Measurements from ENCODE around the gene CDHR4.
"Not testable (repeated sequence)": the region's sequence is repeated elsewhere in the genome, so short reads cannot be mapped to it uniquely, and the experiment has no call there.

Gene CDHR4

GRCh38 chr3:49823131-49823530 lies 23.5 kb upstream of the CDHR4 start:
- WGBS (ENCODE audit: insufficient coverage, insufficient read length): no CpG with 5 or more reads among the region's 3 CpGs
- H3K36me3 ChIP-seq (ENCODE audit: control insufficient read depth, insufficient read depth, low read length); DNase-seq (ENCODE audit: low read depth, low spot score): not testable (repeated sequence)

GRCh38 chr3:49813497-49814174 lies 14.0 kb upstream of the CDHR4 start, which contains the start of gene UBA7:
Gene UBA7 (minus strand): TSS chr3:49813953. CDS start chr3:49813787, 166 bp downstream.
- Histone ChIP-seq H3K4me3 (ENCODE audit: low read length) (no peak within 1 kb of the TSS), H3K4me1 (ENCODE audit: control insufficient read depth, insufficient read depth, low read length) (no peaks in the 10 kb centered on the region), H3K36me3 (ENCODE audit: control insufficient read depth, insufficient read depth, low read length) (no peaks in the 10 kb centered on the region; the same call in 1 of the 2 replicates), H3K27me3 (ENCODE audit: control insufficient read depth, insufficient read depth, low read length) (no peaks in the 10 kb centered on the region), H3K27ac (ENCODE audit: low read length) (no peak within 1 kb of the TSS), H3K9me3 (ENCODE audit: control insufficient read depth, insufficient read depth, low read length) (no peaks in the 10 kb centered on the region)
- no peak for DNase-seq (ENCODE audit: low read depth, low spot score)
- WGBS (ENCODE audit: insufficient coverage, insufficient read length): no CpG with 5 or more reads among the region's 9 CpGs

More at GRCh38 chr3:49823131-49823530, 23.5 kb upstream of the CDHR4 start:
- H3K4me3 ChIP-seq (ENCODE audit: low read length); H3K27ac ChIP-seq (ENCODE audit: low read length); H3K27me3 ChIP-seq (ENCODE audit: control insufficient read depth, insufficient read depth, low read length); H3K4me1 ChIP-seq (ENCODE audit: control insufficient read depth, insufficient read depth, low read length); H3K9me3 ChIP-seq (ENCODE audit: control insufficient read depth, insufficient read depth, low read length): not testable (repeated sequence)

GRCh38 chr3:49812916-49813496 lies 13.3 kb upstream of the CDHR4 start:
- no peaks in the 10 kb centered on the region for H3K27me3 ChIP-seq (ENCODE audit: control insufficient read depth, insufficient read depth, low read length)
- no peaks in the 10 kb centered on the region for H3K9me3 ChIP-seq (ENCODE audit: control insufficient read depth, insufficient read depth, low read length)
- no peak overlapping the region for H3K27ac ChIP-seq (ENCODE audit: low read length)
- no CpG with 5 or more reads among the region's 9 CpGs for WGBS (ENCODE audit: insufficient coverage, insufficient read length)
- H3K4me1 ChIP-seq (ENCODE audit: control insufficient read depth, insufficient read depth, low read length): no peaks in the 10 kb centered on the region
- DNase-seq (ENCODE audit: low read depth, low spot score): no peak
- no peak overlapping the region for H3K4me3 ChIP-seq (ENCODE audit: low read length)
- H3K36me3 ChIP-seq (ENCODE audit: control insufficient read depth, insufficient read depth, low read length): no peaks in the 10 kb centered on the region; the same call in 1 of the 2 replicates

GRCh38 chr3:49807431-49808114 lies 7.9 kb upstream of the CDHR4 start:
- peaks cover 13% of the 10 kb centered on the region for H3K4me1 ChIP-seq (ENCODE audit: control insufficient read depth, insufficient read depth, low read length)
- no peak overlapping the region for H3K4me3 ChIP-seq (ENCODE audit: low read length)
- no peaks in the 10 kb centered on the region; the same call in 1 of the 2 replicates for H3K27me3 ChIP-seq (ENCODE audit: control insufficient read depth, insufficient read depth, low read length)
- DNase-seq (ENCODE audit: low read depth, low spot score): no peak
- H3K9me3 ChIP-seq (ENCODE audit: control insufficient read depth, insufficient read depth, low read length): no peaks in the 10 kb centered on the region
- H3K27ac ChIP-seq (ENCODE audit: low read length): no peak overlapping the region
- no CpG with 5 or more reads among the region's 13 CpGs for WGBS (ENCODE audit: insufficient coverage, insufficient read length)
- no peaks in the 10 kb centered on the region for H3K36me3 ChIP-seq (ENCODE audit: control insufficient read depth, insufficient read depth, low read length)

GRCh38 chr3:49806850-49807249 lies 7.2 kb upstream of the CDHR4 start:
- H3K27ac ChIP-seq (ENCODE audit: low read length): no peak overlapping the region
- no peak for DNase-seq (ENCODE audit: low read depth, low spot score)
- no peaks in the 10 kb centered on the region for H3K9me3 ChIP-seq (ENCODE audit: control insufficient read depth, insufficient read depth, low read length)
- WGBS (ENCODE audit: insufficient coverage, insufficient read length): no CpG with 5 or more reads among the region's 2 CpGs
- H3K4me1 ChIP-seq (ENCODE audit: control insufficient read depth, insufficient read depth, low read length): peaks cover 13% of the 10 kb centered on the region
- no peaks in the 10 kb centered on the region for H3K36me3 ChIP-seq (ENCODE audit: control insufficient read depth, insufficient read depth, low read length)
- H3K4me3 ChIP-seq (ENCODE audit: low read length): no peak overlapping the region
- H3K27me3 ChIP-seq (ENCODE audit: control insufficient read depth, insufficient read depth, low read length): no peaks in the 10 kb centered on the region; the same call in 1 of the 2 replicates

GRCh38 chr3:49805897-49806701 lies 6.4 kb upstream of the CDHR4 start:
- Histone ChIP-seq H3K27me3 (ENCODE audit: control insufficient read depth, insufficient read depth, low read length) (no peaks in the 10 kb centered on the region; the same call in 1 of the 2 replicates), H3K27ac (ENCODE audit: low read length) (no peak overlapping the region), H3K36me3 (ENCODE audit: control insufficient read depth, insufficient read depth, low read length) (no peaks in the 10 kb centered on the region), H3K4me3 (ENCODE audit: low read length) (no peak overlapping the region), H3K4me1 (ENCODE audit: control insufficient read depth, insufficient read depth, low read length) (peaks cover 13% of the 10 kb centered on the region), H3K9me3 (ENCODE audit: control insufficient read depth, insufficient read depth, low read length) (no peaks in the 10 kb centered on the region)
- no peak for DNase-seq (ENCODE audit: low read depth, low spot score)
- WGBS (ENCODE audit: insufficient coverage, insufficient read length): no CpG with 5 or more reads among the region's 11 CpGs

GRCh38 chr3:49805367-49805782 lies 5.7 kb upstream of the CDHR4 start:
- H3K36me3 ChIP-seq (ENCODE audit: control insufficient read depth, insufficient read depth, low read length): no peaks in the 10 kb centered on the region
- no peak overlapping the region for H3K4me3 ChIP-seq (ENCODE audit: low read length)
- peaks cover 13% of the 10 kb centered on the region for H3K4me1 ChIP-seq (ENCODE audit: control insufficient read depth, insufficient read depth, low read length)
- no CpG with 5 or more reads among the region's 3 CpGs for WGBS (ENCODE audit: insufficient coverage, insufficient read length)
- no peaks in the 10 kb centered on the region for H3K9me3 ChIP-seq (ENCODE audit: control insufficient read depth, insufficient read depth, low read length)
- no peaks in the 10 kb centered on the region; the same call in 1 of the 2 replicates for H3K27me3 ChIP-seq (ENCODE audit: control insufficient read depth, insufficient read depth, low read length)
- H3K27ac ChIP-seq (ENCODE audit: low read length): no peak overlapping the region
- no peak for DNase-seq (ENCODE audit: low read depth, low spot score)

GRCh38 chr3:49804141-49805041 lies 4.7 kb upstream of the CDHR4 start:
- H3K36me3 ChIP-seq (ENCODE audit: control insufficient read depth, insufficient read depth, low read length): no peaks in the 10 kb centered on the region
- H3K4me3 ChIP-seq (ENCODE audit: low read length): no peak overlapping the region
- no CpG with 5 or more reads among the region's 26 CpGs for WGBS (ENCODE audit: insufficient coverage, insufficient read length)
- peaks cover 13% of the 10 kb centered on the region for H3K4me1 ChIP-seq (ENCODE audit: control insufficient read depth, insufficient read depth, low read length)
- no peak overlapping the region for H3K27ac ChIP-seq (ENCODE audit: low read length)
- no peak for DNase-seq (ENCODE audit: low read depth, low spot score)
- no peaks in the 10 kb centered on the region; the same call in 1 of the 2 replicates for H3K27me3 ChIP-seq (ENCODE audit: control insufficient read depth, insufficient read depth, low read length)
- no peaks in the 10 kb centered on the region for H3K9me3 ChIP-seq (ENCODE audit: control insufficient read depth, insufficient read depth, low read length)

GRCh38 chr3:49803465-49804140 lies 3.9 kb upstream of the CDHR4 start:
- no CpG with 5 or more reads among the region's 41 CpGs for WGBS (ENCODE audit: insufficient coverage, insufficient read length)
- no peak for DNase-seq (ENCODE audit: low read depth, low spot score)
- H3K27ac ChIP-seq (ENCODE audit: low read length): no peak overlapping the region
- peak overlapping the region; percentile 42 for H3K4me3 ChIP-seq (ENCODE audit: low read length)
- H3K4me1 ChIP-seq (ENCODE audit: control insufficient read depth, insufficient read depth, low read length): peaks cover 13% of the 10 kb centered on the region
- H3K9me3 ChIP-seq (ENCODE audit: control insufficient read depth, insufficient read depth, low read length): no peaks in the 10 kb centered on the region
- no peaks in the 10 kb centered on the region; the same call in 1 of the 2 replicates for H3K27me3 ChIP-seq (ENCODE audit: control insufficient read depth, insufficient read depth, low read length)
- no peaks in the 10 kb centered on the region for H3K36me3 ChIP-seq (ENCODE audit: control insufficient read depth, insufficient read depth, low read length)

Data from iPS DF 6.9 (cell line).